Activated T-helper 1 cell treated with anti-CD3 and anti-CD28 coated beads, Interleukin-12 subunit alpha, Interleukin-12 subunit beta, Interleukin-2, Interleukin-4 antibody, amounts not matched to agents 30 ng/mL and 10 ng/mL and 1 ng/mL, durations not matched to agents 14 hours and 24 hours and 36 hours (primary cell): ENCODE results near the gene GTF2F2. TPM values are rescaled to one million over a fixed set of nuclear protein-coding genes. Genes with fewer than 3 reads are reported as not detected.

Source experiments
- DNase-seq: peaks from one replicate; pipeline ENCODE4 v3.0.0; 2021; ENCODE audit warnings: low spot score
- H3K27ac Mint-ChIP-seq: one replicate; pipeline ENCODE4 v1.8.0; 2021; ENCODE audit warnings: mild to moderate bottlenecking, mixed read lengths
- H3K27me3 Mint-ChIP-seq: one replicate; pipeline ENCODE4 v1.8.0; 2022; ENCODE audit warnings: mild to moderate bottlenecking, moderate library complexity, mixed read lengths; ENCODE audit not compliant: insufficient read depth
- H3K36me3 Mint-ChIP-seq: one replicate; pipeline ENCODE4 v1.8.0; 2021; ENCODE audit warnings: low read depth, mixed read lengths
- H3K4me1 Mint-ChIP-seq: one replicate; pipeline ENCODE4 v1.8.0; 2021; ENCODE audit warnings: low read depth, mixed read lengths
- H3K4me3 Mint-ChIP-seq: one replicate; pipeline ENCODE4 v1.8.0; 2021; ENCODE audit warnings: mild to moderate bottlenecking, moderate library complexity, mixed read lengths
- H3K9me3 Mint-ChIP-seq: one replicate; pipeline ENCODE4 v1.8.0; 2021; ENCODE audit warnings: mixed read lengths
- intact Hi-C: fragments of 100-400 bp; cut with micrococcal nuclease; formaldehyde crosslinking; loops from one replicate; pipeline ENCODE4 v1.15.1; 2024
- total RNA-seq: library from RNA; stranded (reverse); gene quantifications from 2 replicates; pipeline ENCODE4 v1.2.3, GENCODE V29; 2022

Gene GTF2F2
- total RNA-seq, 1 donor from 2014 or later = 30.1 TPM

GRCh38 chr13:45105895-45106294, 14.4 kb upstream of the GTF2F2 start:
- no peak for DNase-seq
- Mint-ChIP-seq H3K4me3 (no peak overlapping the region), H3K36me3 (no peaks in the 10 kb centered on the region), H3K4me1 (peaks cover 5% of the 10 kb centered on the region), H3K27ac (no peak overlapping the region), H3K27me3 (peaks cover 4% of the 10 kb centered on the region), H3K9me3 (no peaks in the 10 kb centered on the region)
- intact Hi-C loops = no loop called here

- H3K4me1 Mint-ChIP-seq = peaks cover 5% of the 10 kb centered on the region
- DNase-seq = no peak
- no peaks in the 10 kb centered on the region for H3K9me3 Mint-ChIP-seq
- intact Hi-C loops = no loop called here
- H3K27me3 Mint-ChIP-seq = peaks cover 4% of the 10 kb centered on the region
- no peak overlapping the region for H3K4me3 Mint-ChIP-seq
- H3K36me3 Mint-ChIP-seq = no peaks in the 10 kb centered on the region
- no peak overlapping the region for H3K27ac Mint-ChIP-seq
Observed at GRCh38 chr13:45107539-45107938, 12.8 kb upstream of the GTF2F2 start.

- Mint-ChIP-seq H3K4me3 (no peak overlapping the region), H3K36me3 (no peaks in the 10 kb centered on the region), H3K27ac (no peak overlapping the region), H3K9me3 (no peaks in the 10 kb centered on the region), H3K4me1 (peaks cover 5% of the 10 kb centered on the region), H3K27me3 (peaks cover 4% of the 10 kb centered on the region)
- intact Hi-C loops = no loop called here
- DNase-seq = no peak
Observed at GRCh38 chr13:45108716-45109101, 11.6 kb upstream of the GTF2F2 start.

GRCh38 chr13:45109102-45109720, 11.1 kb upstream of the GTF2F2 start:
- H3K9me3 Mint-ChIP-seq = no peaks in the 10 kb centered on the region
- intact Hi-C loops = no loop called here
- peaks cover 5% of the 10 kb centered on the region for H3K4me1 Mint-ChIP-seq
- DNase-seq = no peak
- H3K4me3 Mint-ChIP-seq = no peak overlapping the region
- no peak overlapping the region for H3K27ac Mint-ChIP-seq
- H3K27me3 Mint-ChIP-seq = peaks cover 2% of the 10 kb centered on the region
- no peaks in the 10 kb centered on the region for H3K36me3 Mint-ChIP-seq

- Mint-ChIP-seq H3K9me3 (no peaks in the 10 kb centered on the region), H3K36me3 (no peaks in the 10 kb centered on the region), H3K4me1 (peaks cover 10% of the 10 kb centered on the region), H3K27me3 (no peaks in the 10 kb centered on the region), H3K4me3 (no peak overlapping the region), H3K27ac (no peak overlapping the region)
- DNase-seq = no peak
- intact Hi-C loops = no loop called here
Observed at GRCh38 chr13:45113233-45114224, 6.8 kb upstream of the GTF2F2 start.

- intact Hi-C loops = no loop called here
- Mint-ChIP-seq H3K36me3 (peaks cover 2% of the 10 kb centered on the region), H3K27me3 (no peaks in the 10 kb centered on the region), H3K4me3 (no peak overlapping the region), H3K27ac (no peak overlapping the region), H3K9me3 (no peaks in the 10 kb centered on the region), H3K4me1 (peaks cover 13% of the 10 kb centered on the region)
- DNase-seq = peak; percentile 55
Observed at GRCh38 chr13:45119469-45119990, 780 bp upstream of the GTF2F2 start.

GRCh38 chr13:45120967-45121831, 889 bp downstream of the GTF2F2 start:
- intact Hi-C loops = loop anchor here (1.0 to 5.0 kb wide), 10 partner anchors 66 to 639 kb away; partner anchors contain the start of genes COG3, GPALPP1, NUFIP1 and TPT1
- Mint-ChIP-seq H3K27ac (no peak overlapping the region), H3K27me3 (no peaks in the 10 kb centered on the region), H3K4me3 (no peak overlapping the region), H3K36me3 (peaks cover 2% of the 10 kb centered on the region), H3K4me1 (peaks cover 13% of the 10 kb centered on the region), H3K9me3 (no peaks in the 10 kb centered on the region)
- DNase-seq = no peak

- Mint-ChIP-seq H3K27me3 (no peaks in the 10 kb centered on the region), H3K9me3 (no peaks in the 10 kb centered on the region), H3K4me1 (peaks cover 13% of the 10 kb centered on the region), H3K27ac (no peak overlapping the region), H3K36me3 (peaks cover 2% of the 10 kb centered on the region), H3K4me3 (peak overlapping the region; percentile 28)
- DNase-seq = no peak
- intact Hi-C loops = loop anchor here (5.0 kb wide), 1 partner anchor 641 kb away; no protein-coding TSS in a partner anchor
Observed at GRCh38 chr13:45122941-45123340, 2.6 kb downstream of the GTF2F2 start.

- Mint-ChIP-seq H3K4me3 (no peak overlapping the region), H3K36me3 (peaks cover 14% of the 10 kb centered on the region), H3K9me3 (peaks cover 24% of the 10 kb centered on the region), H3K27me3 (no peaks in the 10 kb centered on the region), H3K27ac (no peak overlapping the region), H3K4me1 (peaks cover 13% of the 10 kb centered on the region)
- intact Hi-C loops = no loop called here
- no peak for DNase-seq
Observed at GRCh38 chr13:45132369-45133064, 12.2 kb downstream of the GTF2F2 start.

GRCh38 chr13:45133396-45134118, 13.2 kb downstream of the GTF2F2 start:
- H3K27me3 Mint-ChIP-seq = no peaks in the 10 kb centered on the region
- peaks cover 13% of the 10 kb centered on the region for H3K4me1 Mint-ChIP-seq
- intact Hi-C loops = no loop called here
- no peak overlapping the region for H3K27ac Mint-ChIP-seq
- no peak for DNase-seq
- no peak overlapping the region for H3K4me3 Mint-ChIP-seq
- H3K36me3 Mint-ChIP-seq = peaks cover 22% of the 10 kb centered on the region
- peaks cover 24% of the 10 kb centered on the region for H3K9me3 Mint-ChIP-seq

- H3K27ac Mint-ChIP-seq = no peak overlapping the region
- peaks cover 18% of the 10 kb centered on the region for H3K9me3 Mint-ChIP-seq
- intact Hi-C loops = no loop called here
- H3K4me3 Mint-ChIP-seq = no peak overlapping the region
- peaks cover 26% of the 10 kb centered on the region for H3K36me3 Mint-ChIP-seq
- DNase-seq = no peak
- H3K27me3 Mint-ChIP-seq = no peaks in the 10 kb centered on the region
- peaks cover 8% of the 10 kb centered on the region for H3K4me1 Mint-ChIP-seq
Observed at GRCh38 chr13:45136741-45137504, 16.6 kb downstream of the GTF2F2 start.
